ELF-1 (cell line): ENCODE results near the gene ARGFX.
"Not testable (repeated sequence)": the region's sequence is repeated elsewhere in the genome, so short reads cannot be mapped to it uniquely, and the experiment has no call there.

Experiments used
- DNase-seq: peaks from one replicate; pipeline ENCODE4 v3.0.0-alpha.2; 2016; ENCODE audit warnings: low read depth, low spot score

ARGFX gene

GRCh38 chr3:121599900-121600299, 32.2 kb downstream of the ARGFX start:
- DNase-seq = not testable (repeated sequence)

GRCh38 chr3:121601212-121601812, 33.6 kb downstream of the ARGFX start:
- no peak for DNase-seq

- DNase-seq = no peak
Measured at GRCh38 chr3:121604759-121605158, 37.0 kb downstream of the ARGFX start.

- no peak for DNase-seq
Measured at GRCh38 chr3:121606106-121606505, 38.4 kb downstream of the ARGFX start.
